GM12878 (cell line): ENCODE data around the gene ABCG4. TPM values are rescaled to one million over a fixed set of nuclear protein-coding genes. Genes with fewer than 3 reads are reported as not detected.

Source experiments
- ATAC-seq: fragments of 200-7000 bp; cut with Tn5 transposase; 3 replicates; pipeline ENCODE4 v1.9.1; 2020; ENCODE audit warnings: mild to moderate bottlenecking, moderate library complexity
- BruUV-seq: library from RNA; stranded (reverse); fragments of 400-500 nt; replicated peaks from 2 replicates; lab custom pipeline; 2021; lab: Mats Ljungman, UMichigan
- CTCF ChIA-PET: fragments of 300-600 bp; sonication (Branson Sonifier 250); formaldehyde crosslinking; extraction: SDS; loops from one replicate; lab custom pipeline; 2021; ENCODE audit warnings: inconsistent platforms; lab: Yijun Ruan, JAX
- POLR2A ChIA-PET: fragments of 350-600 bp; formaldehyde crosslinking; extraction: SDS; loops from one replicate; lab custom pipeline; 2021; ENCODE audit warnings: inconsistent platforms; lab: Charles Lee
- RAD21 ChIA-PET: fragments of 300-600 bp; sonication (Branson Sonifier 250); formaldehyde crosslinking; loops from one replicate; lab custom pipeline; 2023; ENCODE audit warnings: antibody characterized with exemption; ENCODE audit not compliant: unreplicated experiment; lab: Charles Lee
- SMC1A ChIA-PET: fragments of 300-600 bp; sonication (Branson Sonifier 250); formaldehyde crosslinking; loops from one replicate; lab custom pipeline; 2023; ENCODE audit not compliant: unreplicated experiment, uncharacterized antibody; lab: Charles Lee
- DNase-seq: peaks from one replicate; pipeline ENCODE4 v3.0.0-alpha.2; 2011; ENCODE audit warnings: low read depth, low spot score
- FAIRE-seq: peaks from 3 replicates; lab custom pipeline; 2011; peaks lifted over from hg19 to GRCh38; lab: Jason Lieb, UNC
- H2AFZ ChIP-seq: 2 replicates; pipeline ENCODE4 v1.6.0; 2011; ENCODE audit warnings: low read depth, low read length, control low read depth; ENCODE audit not compliant: control insufficient read depth
- H3K27ac ChIP-seq: 2 replicates; pipeline ENCODE4 v1.5.1; 2011; ENCODE audit warnings: control low read depth; ENCODE audit not compliant: control insufficient read depth, insufficient read depth
- H3K27me3 ChIP-seq, 2 experiments: replicated peaks in 1 of 2; 2 replicates each; pipeline versions ENCODE4 v1.6.0 to v1.6.1; 2011; ENCODE audit warnings: low read length in 1 of 2; ENCODE audit not compliant: control insufficient read depth in 2 of 2, insufficient read depth in 2 of 2
- H3K36me3 ChIP-seq, 2 experiments: 2 replicates each; pipeline ENCODE4 v1.5.1; 2011; ENCODE audit warnings: low read length in 1 of 2; ENCODE audit not compliant: control insufficient read depth in 2 of 2, insufficient read depth in 2 of 2
- H3K4me1 ChIP-seq: 2 replicates; pipeline ENCODE4 v1.6.1; 2011; ENCODE audit warnings: mild to moderate bottlenecking, low read length, moderate library complexity, mixed read lengths; ENCODE audit not compliant: control insufficient read depth, insufficient read depth
- H3K4me2 ChIP-seq: 2 replicates; pipeline ENCODE4 v1.6.0; 2011; ENCODE audit warnings: control low read depth; ENCODE audit not compliant: control insufficient read depth, insufficient read depth
- H3K4me3 ChIP-seq: fragments of 200-600 bp; sonication (generic); 2 replicates; pipeline ENCODE4 v1.5.1; 2016
- H3K79me2 ChIP-seq: 2 replicates; pipeline ENCODE4 v1.6.0; 2011; ENCODE audit warnings: low read length; ENCODE audit not compliant: control insufficient read depth, insufficient read depth
- H3K9ac ChIP-seq: 2 replicates; pipeline ENCODE4 v1.8.0; 2011; ENCODE audit warnings: low read length, control low read depth, mixed read lengths; ENCODE audit not compliant: control insufficient read depth, insufficient read depth
- H3K9me3 ChIP-seq: replicated peaks from 3 replicates; pipeline ENCODE4 v1.5.1; 2011; ENCODE audit warnings: mild to moderate bottlenecking, low read length; ENCODE audit not compliant: control insufficient read depth, insufficient read depth
- H4K20me1 ChIP-seq: 2 replicates; pipeline ENCODE4 v1.6.0; 2011; ENCODE audit not compliant: control insufficient read depth, insufficient read depth
- BACH1 ChIP-seq: fragments of 450-650 bp; IDR thresholded peaks from 2 replicates; pipeline ENCODE4 v1.6.1; 2017; ENCODE audit warnings: mild to moderate bottlenecking, borderline replicate concordance
- BCL3 ChIP-seq: IDR thresholded peaks from 2 replicates; pipeline ENCODE4 v1.6.1; 2011; ENCODE audit warnings: borderline replicate concordance, low read depth, mild to moderate bottlenecking, moderate library complexity, low read length; ENCODE audit not compliant: insufficient read depth, poor library complexity, severe bottlenecking
- BRCA1 ChIP-seq: IDR thresholded peaks from 2 replicates; pipeline ENCODE4 v1.6.1; 2011; ENCODE audit warnings: low read depth, low read length, improper control_type of control experiment
- E2F8 ChIP-seq: fragments of 450-650 bp; IDR thresholded peaks from 2 replicates; pipeline ENCODE4 v1.6.1; 2018; ENCODE audit warnings: mild to moderate bottlenecking, low read depth, moderate library complexity; ENCODE audit not compliant: partially characterized antibody
- EGR1 ChIP-seq, 2 experiments: IDR thresholded peaks; 1 replicate in 1 of 2; 2 replicates in 1 of 2; pipeline ENCODE4 v1.6.1; 2011 to 2012; ENCODE audit warnings: low read depth in 2 of 2, low read length in 2 of 2, borderline replicate concordance in 1 of 2, mild to moderate bottlenecking in 1 of 2, moderate library complexity in 1 of 2
- IKZF1 ChIP-seq: fragments of 450-650 bp; conservative IDR thresholded peaks from 2 replicates; pipeline ENCODE4 v1.6.1; 2017; ENCODE audit warnings: antibody characterized with exemption, mild to moderate bottlenecking
- IRF5 ChIP-seq: fragments of 450-650 bp; IDR thresholded peaks from 2 replicates; pipeline ENCODE4 v1.6.1; 2017; ENCODE audit warnings: borderline replicate concordance
- NFYB ChIP-seq: IDR thresholded peaks from 2 replicates; pipeline ENCODE4 v1.6.1; 2011; ENCODE audit warnings: low read depth, mild to moderate bottlenecking, low read length, improper control_type of control experiment, moderate library complexity; ENCODE audit not compliant: insufficient read depth
- POLR2AphosphoS5 ChIP-seq: IDR thresholded peaks from 2 replicates; pipeline ENCODE4 v1.6.1; 2011; ENCODE audit warnings: mild to moderate bottlenecking, low read length, inconsistent platforms
- RAD51 ChIP-seq: fragments of 450-650 bp; IDR thresholded peaks from 2 replicates; pipeline ENCODE4 v1.6.1; 2016; ENCODE audit warnings: moderate library complexity, mild to moderate bottlenecking, inconsistent platforms
- SIX5 ChIP-seq: IDR thresholded peaks from 2 replicates; pipeline ENCODE4 v1.6.1; 2011; ENCODE audit warnings: mild to moderate bottlenecking, low read depth, low read length, moderate library complexity; ENCODE audit not compliant: severe bottlenecking
- TCF3 ChIP-seq: IDR thresholded peaks from 2 replicates; pipeline ENCODE4 v1.6.1; 2012; ENCODE audit warnings: low read depth, mild to moderate bottlenecking, low read length, borderline replicate concordance; ENCODE audit not compliant: insufficient read depth
- USF2 ChIP-seq: IDR thresholded peaks from 2 replicates; pipeline ENCODE4 v1.6.1; 2011; ENCODE audit warnings: low read depth, low read length, improper control_type of control experiment, borderline replicate concordance
- ZNF24 ChIP-seq: fragments of 450-650 bp; IDR thresholded peaks from 2 replicates; pipeline ENCODE4 v1.6.1; 2017; ENCODE audit warnings: antibody characterized with exemption, mild to moderate bottlenecking
- WGBS: methylation state at CpG from one replicate; pipeline ENCODE4 v1.1.6; 2016; ENCODE audit warnings: low lambda C conversion rate; ENCODE audit not compliant: insufficient replicate concordance, insufficient coverage; ENCODE audit errors: missing lambda C conversion rate; 5-methylcytosine and 5-hydroxymethylcytosine counted together
- in situ Hi-C: fragments of 300-500 bp; cut with MboI; formaldehyde crosslinking; loops from 9 replicates; pipeline ENCODE4 v1.14.3; 2018; ENCODE audit warnings: mixed read lengths
- intact Hi-C: fragments of 100-400 bp; cut with micrococcal nuclease; formaldehyde crosslinking; loops from one replicate; pipeline ENCODE4 v1.14.2; 2022; ENCODE audit not compliant: unreplicated experiment
- polyA plus RNA-seq, 11 experiments: library from polyadenylated mRNA; depleted of rRNA in 4 of 11; unstranded in 6 of 11; stranded (reverse) in 5 of 11; fragments of >200 nt; fragmentation: Nextera tagmentation in 4 of 11; fragmentation: Illumina TruSeq in 1 of 11; extraction: Ambion mirVana in 4 of 11; extraction: Trizol in 1 of 11; gene quantifications; 1 replicate in 1 of 11; 2 replicates in 10 of 11; pipeline versions ENCODE4 v1.2.1 to v1.2.3, GENCODE V29; 2011 to 2016; ENCODE audit warnings: inconsistent platforms in 2 of 11, missing spikeins in 2 of 11, low read depth in 1 of 11
- total RNA-seq, 4 experiments: library from RNA; depleted of rRNA in 3 of 4; stranded (reverse); fragments of >200 nt in 3 of 4; fragmentation: Illumina TruSeq in 1 of 4; extraction: Trizol in 1 of 4; gene quantifications; 2 replicates each; pipeline versions ENCODE4 v1.2.1 to v1.2.3, GENCODE V29; 2013 to 2021

Gene ABCG4
- total and polyA plus RNA-seq, 10 of the 15 experiments (the other 5 are each of a cell fraction or from before 2014, with no cell fraction given): not detected

- Histone ChIP-seq H2AFZ (peak within 1 kb of the TSS; percentile 76), H3K4me2 (peak within 1 kb of the TSS; percentile 93), H3K9me3 (no peaks in the 10 kb centered on the region), H3K4me3 (peak within 1 kb of the TSS; percentile 96), H3K36me3 (peaks cover 8 to 12% of the 10 kb centered on the region in 2 experiments), H3K9ac (peak within 1 kb of the TSS; percentile 87), H3K79me2 (peaks cover 33% of the 10 kb centered on the region), H3K27ac (peak within 1 kb of the TSS; percentile 73), H4K20me1 (no peaks in the 10 kb centered on the region), H3K27me3 (no peaks in the 10 kb centered on the region), H3K4me1 (peaks cover 23% of the 10 kb centered on the region)
- DNase-seq (peak; percentile 70), ATAC-seq (peak; percentile 93), FAIRE-seq (peak; percentile 93)
- POLR2A ChIA-PET: interaction anchor here (0.6 to 7.2 kb wide), 23 partner anchors 10 to 216 kb away, joined by 3 to 76 read pairs (median 3); partner anchors contain the start of genes HINFP, HMBS, HYOU1 and NLRX1
- TSS peak; percentile 92 for BruUV-seq
- WGBS: 1% methylated on average over 39 of the region's 49 CpGs
- RAD21 ChIA-PET: interaction anchor here (0.7 to 2.2 kb wide), 12 partner anchors 11 to 218 kb away, joined by 3 to 16 read pairs (median 4); partner anchors contain the start of genes HINFP, HMBS, NLRX1 and VPS11
- SMC1A ChIA-PET: interaction anchor here (0.6 to 1.8 kb wide), 10 partner anchors 10 to 153 kb away, joined by 3 to 9 read pairs (median 6); partner anchors contain the start of genes HINFP, HMBS and TRAPPC4
- in situ Hi-C loops (no loop called here), intact Hi-C loops (loop anchor here (1.0 to 5.0 kb wide), 2 partner anchors 37 to 90 kb away; no protein-coding TSS in a partner anchor)
- CTCF ChIA-PET: interaction anchor here (0.6 to 2.0 kb wide), 15 partner anchors 11 to 231 kb away, joined by 3 to 9 read pairs (median 5); partner anchors contain the start of genes HINFP, HMBS, HYOU1 and VPS11
- TF ChIP-seq USF2 (no peak), E2F8 (peak; percentile 38), NFYB (no peak), BCL3 (no peak), EGR1 (IDR thresholded peaks at IDR 0.05; ENCODE audit: borderline replicate concordance in 1 of 2, low read depth in 2 of 2, low read length in 2 of 2) (no peak), IRF5 (no peak), BRCA1 (no peak), IKZF1 (peak; percentile 58; the same call in 1 of the 2 replicates), TCF3 (no peak), RAD51 (no peak), POLR2AphosphoS5 (peak; percentile 72), BACH1 (peak; percentile 42; the same call in 1 of the 2 replicates), SIX5 (no peak), ZNF24 (no peak)
Observed at GRCh38 chr11:119106564-119107537, 42.0 kb upstream of the ABCG4 start, which contains the start of gene C2CD2L. Gene C2CD2L (plus strand): TSS chr11:119107344. CDS start chr11:119107742, 398 bp downstream.
